Bronchial epithelial cell (primary cell): ENCODE results near the gene ARHGEF25. TPM values are rescaled to one million over a fixed set of nuclear protein-coding genes. Genes with fewer than 3 reads are reported as not detected.

ENCODE experiments used
- DNase-seq: peaks from one replicate; pipeline ENCODE4 v3.0.0-alpha.2; 2010; ENCODE audit warnings: low read depth
- FAIRE-seq: peaks from 2 replicates; lab custom pipeline; 2011; peaks lifted over from hg19 to GRCh38; lab: Jason Lieb, UNC
- H3K27me3 ChIP-seq: 2 replicates; pipeline ENCODE4 v1.5.1; 2011; ENCODE audit warnings: low read length; ENCODE audit not compliant: control insufficient read depth, insufficient read depth
- H3K36me3 ChIP-seq: 2 replicates; pipeline ENCODE4 v1.5.1; 2011; ENCODE audit warnings: low read length; ENCODE audit not compliant: control insufficient read depth, insufficient read depth
- H3K4me3 ChIP-seq: 2 replicates; pipeline ENCODE4 v1.5.1; 2011; ENCODE audit warnings: mild to moderate bottlenecking, low read depth, low read length, control low read depth
- CTCF ChIP-seq: IDR thresholded peaks from 2 replicates; pipeline ENCODE4 v1.5.1; 2011; ENCODE audit warnings: mild to moderate bottlenecking, moderate library complexity, low read length, control low read depth, inconsistent platforms; ENCODE audit not compliant: insufficient read depth, severe bottlenecking
- total RNA-seq: library from RNA; depleted of rRNA; stranded (reverse); fragments of >200 nt; gene quantifications from 2 replicates; pipeline ENCODE4 v1.2.1, GENCODE V29; 2014

Gene ARHGEF25
- total RNA-seq, 1 donor from 2014 or later = 0.53 TPM

GRCh38 chr12:57626921-57627445 is 15.7 kb downstream of the ARHGEF25 start:
- H3K4me3 ChIP-seq = no peak overlapping the region
- peaks cover 53% of the 10 kb centered on the region for H3K27me3 ChIP-seq
- FAIRE-seq (no peak), DNase-seq (no peak)
- H3K36me3 ChIP-seq = no peaks in the 10 kb centered on the region
- no peak for TF ChIP-seq CTCF

- peak; percentile 5 for TF ChIP-seq CTCF
- Histone ChIP-seq H3K4me3 (no peak overlapping the region), H3K27me3 (peaks cover 50% of the 10 kb centered on the region), H3K36me3 (no peaks in the 10 kb centered on the region)
- FAIRE-seq (no peak), DNase-seq (no peak)
Observed at GRCh38 chr12:57627501-57628279, 16.5 kb downstream of the ARHGEF25 start.

- no peaks in the 10 kb centered on the region for H3K36me3 ChIP-seq
- no peak for TF ChIP-seq CTCF
- H3K27me3 ChIP-seq = peaks cover 47% of the 10 kb centered on the region
- FAIRE-seq (peak; percentile 28), DNase-seq (no peak)
- H3K4me3 ChIP-seq = no peak overlapping the region
Observed at GRCh38 chr12:57628280-57629191, 17.3 kb downstream of the ARHGEF25 start.

GRCh38 chr12:57629897-57630471 is 18.7 kb downstream of the ARHGEF25 start:
- DNase-seq (no peak), FAIRE-seq (no peak)
- no peak overlapping the region for H3K4me3 ChIP-seq
- no peaks in the 10 kb centered on the region for H3K36me3 ChIP-seq
- H3K27me3 ChIP-seq = peaks cover 41% of the 10 kb centered on the region
- no peak for TF ChIP-seq CTCF

- no peak for TF ChIP-seq CTCF
- H3K36me3 ChIP-seq = no peaks in the 10 kb centered on the region
- FAIRE-seq (no peak), DNase-seq (no peak)
- no peak overlapping the region for H3K4me3 ChIP-seq
- peaks cover 34% of the 10 kb centered on the region for H3K27me3 ChIP-seq
Observed at GRCh38 chr12:57630891-57631433, 19.7 kb downstream of the ARHGEF25 start.
